Type B pancreatic cell (in vitro differentiated cells): Measurements from ENCODE around the gene AFMID. TPM values are rescaled to one million over a fixed set of nuclear protein-coding genes. Genes with fewer than 3 reads are reported as not detected.

Experiments used
- DNase-seq: peaks from one replicate; pipeline ENCODE4 v3.0.0; 2021; ENCODE audit warnings: mixed read lengths; ENCODE audit not compliant: unreplicated experiment; ENCODE audit errors: extremely low spot score
- H3K27ac Mint-ChIP-seq: 2 replicates; pipeline ENCODE4 v1.8.0; 2021; ENCODE audit warnings: mild to moderate bottlenecking, mixed read lengths
- H3K27me3 Mint-ChIP-seq: 2 replicates; pipeline ENCODE4 v1.8.0; 2021; ENCODE audit warnings: mixed read lengths
- H3K36me3 Mint-ChIP-seq: 2 replicates; pipeline ENCODE4 v1.8.0; 2021; ENCODE audit warnings: mixed read lengths
- H3K4me1 Mint-ChIP-seq: one replicate; pipeline ENCODE4 v1.8.0; 2021; ENCODE audit warnings: mixed read lengths; ENCODE audit not compliant: unreplicated experiment
- H3K4me3 Mint-ChIP-seq: 2 replicates; pipeline ENCODE4 v1.8.0; 2021; ENCODE audit warnings: mild to moderate bottlenecking, mixed read lengths
- H3K9me3 Mint-ChIP-seq: 2 replicates; pipeline ENCODE4 v1.8.0; 2021; ENCODE audit warnings: mixed read lengths
- CTCF ChIP-seq: fragments of 200-600 bp; sonication (generic); conservative IDR thresholded peaks from 2 replicates; pipeline ENCODE4 v1.5.0; 2021; ENCODE audit warnings: antibody characterized with exemption, mild to moderate bottlenecking
- total RNA-seq: library from RNA; stranded (reverse); gene quantifications from 2 replicates; pipeline ENCODE4 v1.2.1, GENCODE V29; 2021; ENCODE audit warnings: low replicate concordance

The AFMID gene
- total RNA-seq, 1 donor from 2014 or later = 30.5 TPM

GRCh38 chr17:78174870-78175642, 12.1 kb upstream of the AFMID start:
- TF ChIP-seq CTCF = peak; percentile 24
- no peaks in the 10 kb centered on the region for H3K9me3 Mint-ChIP-seq
- H3K27me3 Mint-ChIP-seq = no peaks in the 10 kb centered on the region
- H3K4me1 Mint-ChIP-seq = peaks cover 11% of the 10 kb centered on the region
- peak overlapping the region; percentile 23 for H3K27ac Mint-ChIP-seq
- peaks cover 6% of the 10 kb centered on the region for H3K36me3 Mint-ChIP-seq
- H3K4me3 Mint-ChIP-seq = no peak overlapping the region
- DNase-seq = no peak

- DNase-seq = no peak
- H3K27ac Mint-ChIP-seq = peak overlapping the region; percentile 23
- no peak overlapping the region for H3K4me3 Mint-ChIP-seq
- no peaks in the 10 kb centered on the region for H3K9me3 Mint-ChIP-seq
- H3K36me3 Mint-ChIP-seq = peaks cover 11% of the 10 kb centered on the region
- peaks cover 13% of the 10 kb centered on the region for H3K4me1 Mint-ChIP-seq
- TF ChIP-seq CTCF = no peak
- H3K27me3 Mint-ChIP-seq = no peaks in the 10 kb centered on the region
These were observed 11.6 kb upstream of the AFMID start for GRCh38 chr17:78175643-78175981.

- TF ChIP-seq CTCF = peak; percentile 92
- peaks cover 16% of the 10 kb centered on the region for H3K4me1 Mint-ChIP-seq
- no peaks in the 10 kb centered on the region for H3K9me3 Mint-ChIP-seq
- peak overlapping the region; percentile 39 for H3K27ac Mint-ChIP-seq
- peaks cover 13% of the 10 kb centered on the region for H3K36me3 Mint-ChIP-seq
- peak; percentile 83 for DNase-seq
- H3K4me3 Mint-ChIP-seq = no peak overlapping the region
- H3K27me3 Mint-ChIP-seq = no peaks in the 10 kb centered on the region
These were observed 10.6 kb upstream of the AFMID start for GRCh38 chr17:78176548-78177025.

GRCh38 chr17:78179372-78179771, 7.8 kb upstream of the AFMID start:
- TF ChIP-seq CTCF = no peak
- H3K27me3 Mint-ChIP-seq = no peaks in the 10 kb centered on the region
- H3K36me3 Mint-ChIP-seq = peaks cover 13% of the 10 kb centered on the region
- no peak for DNase-seq
- H3K4me3 Mint-ChIP-seq = no peak overlapping the region
- peaks cover 12% of the 10 kb centered on the region for H3K4me1 Mint-ChIP-seq
- no peak overlapping the region for H3K27ac Mint-ChIP-seq
- no peaks in the 10 kb centered on the region for H3K9me3 Mint-ChIP-seq

- no peak for DNase-seq
- H3K4me3 Mint-ChIP-seq = no peak overlapping the region
- peaks cover 17% of the 10 kb centered on the region for H3K36me3 Mint-ChIP-seq
- no peaks in the 10 kb centered on the region for H3K27me3 Mint-ChIP-seq
- TF ChIP-seq CTCF = no peak
- no peaks in the 10 kb centered on the region for H3K9me3 Mint-ChIP-seq
- H3K27ac Mint-ChIP-seq = no peak overlapping the region
- peaks cover 19% of the 10 kb centered on the region for H3K4me1 Mint-ChIP-seq
These were observed 7.1 kb upstream of the AFMID start for GRCh38 chr17:78180083-78180482.
